Measurements from ENCODE around the gene SPANXN4.

SPANXN4 gene, protein sequence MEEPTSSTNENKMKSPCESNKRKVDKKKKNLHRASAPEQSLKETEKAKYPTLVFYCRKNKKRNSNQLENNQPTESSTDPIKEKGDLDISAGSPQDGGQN

DNA sequence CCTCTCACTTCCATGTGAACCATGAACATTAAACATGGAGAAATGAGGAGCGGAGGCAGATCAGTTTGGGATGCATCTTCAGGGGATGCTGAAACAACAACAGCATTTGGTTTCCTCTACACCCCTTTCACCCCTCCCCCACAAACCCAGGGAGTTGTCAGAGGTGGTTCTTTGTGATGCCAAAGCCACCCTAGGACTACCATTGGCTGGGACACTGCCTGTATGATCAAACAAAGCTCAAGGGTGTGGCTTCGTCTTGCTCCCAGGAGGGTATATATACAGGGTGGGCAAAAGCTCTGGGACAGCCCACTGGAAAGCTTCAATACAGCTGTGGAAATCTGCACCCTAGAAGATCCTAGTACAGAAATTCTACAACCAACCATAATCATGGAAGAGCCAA is at the start of gene SPANXN4:
SPANXN4 (plus strand) TSS at position 301 of the 400 bp plus-strand sequence; CDS start at position 388, 87 bp downstream.
- Histone ChIP-seq H3K9ac (ENCODE audit: low read length in 5 of 5) (no peak within 1 kb of the TSS), H3K4me1 (ENCODE audit: control insufficient read depth in 5 of 5, insufficient read depth in 5 of 5, low read length in 5 of 5) (no peaks in the 10 kb centered on the region), H3K27me3 (ENCODE audit: control insufficient read depth in 5 of 5, insufficient read depth in 4 of 5, low read length in 5 of 5) (no peaks in the 10 kb centered on the region), H3K27ac (ENCODE audit: low read depth, low read length) (no peak within 1 kb of the TSS), H3K4me3 (ENCODE audit: low read depth in 1 of 5, low read length in 5 of 5) (no peak within 1 kb of the TSS), H3K9me3 (ENCODE audit: control insufficient read depth in 5 of 5, low read length in 5 of 5) (no peaks in the 10 kb centered on the region), H3K36me3 (ENCODE audit: control insufficient read depth in 5 of 5, insufficient read depth in 5 of 5, low read length in 5 of 5) (no peaks in the 10 kb centered on the region)

DNA sequence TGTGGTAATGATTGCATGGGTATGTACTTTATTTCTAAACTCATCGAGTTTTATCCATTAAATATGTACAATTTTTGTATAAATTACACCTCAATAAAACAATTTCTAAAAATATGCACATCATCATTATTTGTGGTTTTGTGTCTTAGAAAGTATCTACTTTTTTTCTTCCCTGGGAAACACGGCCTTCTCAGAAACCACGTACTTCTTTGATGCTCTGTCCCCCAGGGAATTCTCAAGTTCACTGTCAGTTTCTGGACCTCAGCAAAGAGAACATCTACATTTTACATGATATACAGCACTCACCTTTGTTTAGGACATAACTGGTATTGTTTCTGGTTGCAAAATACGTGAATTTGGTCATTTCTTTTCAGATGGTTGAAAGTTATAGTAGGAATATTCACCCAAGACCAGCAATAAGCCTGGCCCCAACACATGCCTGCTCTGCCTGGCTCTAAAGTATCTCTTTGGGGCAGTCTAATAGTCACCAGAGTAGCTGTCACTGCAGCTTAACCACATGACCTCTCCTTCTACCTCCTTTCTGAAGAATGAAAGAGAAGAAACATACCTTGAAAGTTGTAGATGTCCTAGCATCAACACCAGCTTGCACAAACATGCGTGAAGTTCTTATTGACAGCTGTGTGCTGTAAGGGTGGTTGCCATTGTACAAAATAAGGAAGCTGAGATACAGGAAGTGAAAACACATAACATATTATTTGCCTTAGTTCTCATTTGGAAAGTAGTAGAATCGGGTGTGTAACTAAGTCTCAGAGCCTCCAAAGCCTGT is 48.4 kb upstream of the SPANXN4 start:
- Histone ChIP-seq H3K36me3 (ENCODE audit: control insufficient read depth in 5 of 5, insufficient read depth in 5 of 5, low read length in 5 of 5) (no peaks in the 10 kb centered on the region), H3K9ac (ENCODE audit: low read length in 5 of 5) (no peak overlapping the region), H3K27me3 (ENCODE audit: control insufficient read depth in 5 of 5, insufficient read depth in 4 of 5, low read length in 5 of 5) (no peaks in the 10 kb centered on the region), H3K27ac (ENCODE audit: low read depth, low read length) (no peak overlapping the region), H3K9me3 (ENCODE audit: control insufficient read depth in 5 of 5, low read length in 5 of 5) (peaks cover 0 to 3% (median 0%) of the 10 kb centered on the region in 5 donors), H3K4me3 (ENCODE audit: low read depth in 1 of 5, low read length in 5 of 5) (no peak overlapping the region), H3K4me1 (ENCODE audit: control insufficient read depth in 5 of 5, insufficient read depth in 5 of 5, low read length in 5 of 5) (no peaks in the 10 kb centered on the region)

DNA sequence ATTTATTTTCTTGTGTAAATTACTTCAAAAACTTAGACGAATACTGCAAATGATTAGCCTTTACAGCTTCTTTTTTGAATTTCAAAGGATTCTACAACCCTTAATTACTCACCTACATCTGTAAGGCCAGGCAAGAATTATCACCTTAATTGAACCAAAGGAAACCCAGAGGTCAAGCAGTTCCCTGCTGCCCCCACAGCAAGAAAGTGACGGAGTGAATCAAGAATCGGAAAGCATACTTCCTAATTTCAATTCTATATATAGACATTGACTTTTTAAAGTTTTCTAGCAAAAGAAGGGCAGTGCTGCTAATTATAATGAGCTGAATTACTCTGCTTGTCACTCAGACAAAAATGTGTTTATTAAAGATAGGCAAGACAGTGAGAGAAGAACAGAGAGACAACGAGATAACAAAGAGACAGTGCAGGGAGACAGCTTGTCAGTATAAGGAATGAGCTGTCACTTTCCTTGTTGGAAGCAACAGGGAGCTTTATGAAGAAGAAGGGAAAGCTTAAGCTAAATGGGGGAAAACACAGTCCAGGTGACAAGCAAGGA is 47.5 kb upstream of the SPANXN4 start:
- Histone ChIP-seq H3K27me3 (ENCODE audit: control insufficient read depth in 5 of 5, insufficient read depth in 4 of 5, low read length in 5 of 5) (no peaks in the 10 kb centered on the region), H3K9me3 (ENCODE audit: control insufficient read depth in 5 of 5, low read length in 5 of 5) (peaks cover 0 to 3% (median 0%) of the 10 kb centered on the region in 5 donors), H3K9ac (ENCODE audit: low read length in 5 of 5) (no peak overlapping the region), H3K36me3 (ENCODE audit: control insufficient read depth in 5 of 5, insufficient read depth in 5 of 5, low read length in 5 of 5) (no peaks in the 10 kb centered on the region), H3K4me3 (ENCODE audit: low read depth in 1 of 5, low read length in 5 of 5) (no peak overlapping the region), H3K27ac (ENCODE audit: low read depth, low read length) (no peak overlapping the region), H3K4me1 (ENCODE audit: control insufficient read depth in 5 of 5, insufficient read depth in 5 of 5, low read length in 5 of 5) (no peaks in the 10 kb centered on the region)

DNA sequence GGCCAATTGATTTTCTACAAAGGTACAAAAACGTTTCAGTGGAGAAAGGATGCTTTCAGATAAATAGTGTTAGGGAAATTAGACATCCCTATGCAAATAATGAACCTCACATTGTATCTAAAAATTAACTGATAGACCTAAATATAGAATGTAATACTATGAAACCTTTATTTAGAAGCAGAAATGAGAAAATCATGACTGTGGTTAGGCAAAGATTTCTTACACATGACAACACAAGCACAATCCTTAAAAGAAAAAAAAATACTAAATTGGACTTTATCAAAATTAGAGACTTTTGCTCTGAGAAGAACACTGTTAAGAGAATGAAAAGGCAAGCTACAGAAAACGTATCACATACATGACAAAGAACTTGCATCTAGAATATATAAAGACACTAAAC is 43.0 kb upstream of the SPANXN4 start:
- H3K27ac ChIP-seq (ENCODE audit: low read depth, low read length) = no peak overlapping the region
- peaks cover 0 to 8% (median 0%) of the 10 kb centered on the region in 5 donors for H3K9me3 ChIP-seq (ENCODE audit: control insufficient read depth in 5 of 5, low read length in 5 of 5)
- H3K9ac ChIP-seq (ENCODE audit: low read length in 5 of 5) = no peak overlapping the region
- H3K4me1 ChIP-seq (ENCODE audit: control insufficient read depth in 5 of 5, insufficient read depth in 5 of 5, low read length in 5 of 5) = no peaks in the 10 kb centered on the region
- no peak overlapping the region for H3K4me3 ChIP-seq (ENCODE audit: low read depth in 1 of 5, low read length in 5 of 5)
- no peaks in the 10 kb centered on the region for H3K36me3 ChIP-seq (ENCODE audit: control insufficient read depth in 5 of 5, insufficient read depth in 5 of 5, low read length in 5 of 5)
- H3K27me3 ChIP-seq (ENCODE audit: control insufficient read depth in 5 of 5, insufficient read depth in 4 of 5, low read length in 5 of 5) = no peaks in the 10 kb centered on the region

DNA sequence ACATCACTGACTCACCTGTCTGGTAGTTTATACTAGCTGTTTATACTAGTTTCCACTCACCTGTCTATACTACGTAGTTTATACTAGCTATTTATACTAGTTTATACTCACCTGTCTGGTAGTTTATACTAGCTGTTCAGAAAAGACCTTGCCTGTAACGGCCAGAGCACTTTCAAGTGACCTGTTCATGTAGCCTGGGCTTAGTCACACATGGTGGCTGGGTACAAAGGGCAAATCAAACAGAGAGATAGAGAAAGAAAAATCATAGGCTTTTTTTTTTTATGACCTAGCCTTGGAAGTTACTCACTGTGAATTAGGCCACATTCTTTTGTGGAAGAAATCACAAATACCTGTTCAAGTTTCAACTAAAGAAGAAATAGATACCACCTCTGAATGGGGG is 30.7 kb upstream of the SPANXN4 start:
- H3K36me3 ChIP-seq (ENCODE audit: control insufficient read depth in 5 of 5, insufficient read depth in 5 of 5, low read length in 5 of 5) = no peaks in the 10 kb centered on the region
- H3K4me3 ChIP-seq (ENCODE audit: low read depth in 1 of 5, low read length in 5 of 5) = no peak overlapping the region
- H3K9me3 ChIP-seq (ENCODE audit: control insufficient read depth in 5 of 5, low read length in 5 of 5) = peaks cover 0 to 6% (median 3%) of the 10 kb centered on the region in 5 donors
- no peak overlapping the region for H3K9ac ChIP-seq (ENCODE audit: low read length in 5 of 5)
- H3K27me3 ChIP-seq (ENCODE audit: control insufficient read depth in 5 of 5, insufficient read depth in 4 of 5, low read length in 5 of 5) = no peaks in the 10 kb centered on the region
- H3K27ac ChIP-seq (ENCODE audit: low read depth, low read length) = no peak overlapping the region
- H3K4me1 ChIP-seq (ENCODE audit: control insufficient read depth in 5 of 5, insufficient read depth in 5 of 5, low read length in 5 of 5) = no peaks in the 10 kb centered on the region

DNA sequence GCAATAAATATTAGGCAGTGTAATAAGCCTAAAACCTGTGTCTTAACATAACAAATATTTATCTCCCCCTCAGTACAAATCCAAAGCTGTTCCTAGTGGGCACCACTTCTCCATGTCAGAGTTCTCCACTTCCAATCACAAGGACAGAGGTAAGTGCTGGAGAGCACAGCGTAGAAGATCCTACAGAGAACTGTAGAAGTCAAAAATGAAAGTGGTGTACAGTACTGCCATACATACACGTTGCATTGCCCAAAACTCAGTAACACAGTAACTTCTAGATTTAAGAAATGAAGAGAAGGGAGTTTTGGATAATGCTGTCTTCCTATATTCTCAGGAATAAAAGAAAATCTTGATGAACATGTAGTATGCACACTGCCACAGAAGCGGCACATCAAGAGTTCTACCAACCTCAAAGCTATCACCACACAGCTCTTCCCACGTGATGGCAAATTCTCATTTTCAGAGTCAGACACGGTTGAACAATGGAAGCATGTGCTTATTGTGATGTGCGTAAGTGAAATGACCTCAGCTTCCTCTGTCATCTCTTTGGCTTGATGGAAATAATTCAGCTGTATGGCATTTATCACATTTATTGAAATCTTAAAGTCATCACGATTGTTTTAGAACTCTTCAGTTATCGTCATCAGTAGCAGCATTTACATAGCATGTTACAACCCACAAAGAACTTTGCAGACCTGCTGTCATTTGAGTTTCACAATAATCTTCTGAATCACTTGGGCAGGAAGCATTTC is 27.1 kb upstream of the SPANXN4 start:
- peaks cover 0 to 6% (median 3%) of the 10 kb centered on the region in 5 donors for H3K9me3 ChIP-seq (ENCODE audit: control insufficient read depth in 5 of 5, low read length in 5 of 5)
- H3K36me3 ChIP-seq (ENCODE audit: control insufficient read depth in 5 of 5, insufficient read depth in 5 of 5, low read length in 5 of 5) = no peaks in the 10 kb centered on the region
- no peak overlapping the region for H3K9ac ChIP-seq (ENCODE audit: low read length in 5 of 5)
- no peaks in the 10 kb centered on the region for H3K27me3 ChIP-seq (ENCODE audit: control insufficient read depth in 5 of 5, insufficient read depth in 4 of 5, low read length in 5 of 5)
- no peaks in the 10 kb centered on the region for H3K4me1 ChIP-seq (ENCODE audit: control insufficient read depth in 5 of 5, insufficient read depth in 5 of 5, low read length in 5 of 5)
- H3K27ac ChIP-seq (ENCODE audit: low read depth, low read length) = no peak overlapping the region
- H3K4me3 ChIP-seq (ENCODE audit: low read depth in 1 of 5, low read length in 5 of 5) = no peak overlapping the region

DNA sequence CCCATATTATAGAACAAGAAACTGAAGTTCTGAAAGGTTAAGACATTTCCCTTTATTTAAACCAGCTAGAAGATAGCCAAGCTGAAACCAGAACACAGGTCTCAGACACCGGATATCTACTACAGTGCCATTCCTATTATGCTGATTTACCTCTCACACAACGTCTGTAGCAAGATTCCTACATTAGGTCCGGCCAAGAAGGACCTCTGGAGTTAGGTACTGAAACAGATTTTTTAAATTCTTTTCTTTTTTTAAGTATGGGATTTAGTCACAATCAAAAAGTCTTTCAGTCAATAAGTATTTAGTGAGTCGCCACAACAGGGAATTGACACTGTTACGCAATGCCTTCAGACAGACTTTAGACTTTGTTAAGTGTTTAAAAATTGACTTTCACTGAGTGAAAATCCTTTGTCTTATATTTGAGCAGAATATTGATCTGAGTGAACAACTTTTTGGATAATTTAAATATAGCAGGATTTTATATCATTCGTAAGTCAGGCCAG is 26.5 kb upstream of the SPANXN4 start:
- Histone ChIP-seq H3K4me1 (ENCODE audit: control insufficient read depth in 5 of 5, insufficient read depth in 5 of 5, low read length in 5 of 5) (no peaks in the 10 kb centered on the region), H3K9me3 (ENCODE audit: control insufficient read depth in 5 of 5, low read length in 5 of 5) (peaks cover 0 to 6% (median 3%) of the 10 kb centered on the region in 5 donors)

DNA sequence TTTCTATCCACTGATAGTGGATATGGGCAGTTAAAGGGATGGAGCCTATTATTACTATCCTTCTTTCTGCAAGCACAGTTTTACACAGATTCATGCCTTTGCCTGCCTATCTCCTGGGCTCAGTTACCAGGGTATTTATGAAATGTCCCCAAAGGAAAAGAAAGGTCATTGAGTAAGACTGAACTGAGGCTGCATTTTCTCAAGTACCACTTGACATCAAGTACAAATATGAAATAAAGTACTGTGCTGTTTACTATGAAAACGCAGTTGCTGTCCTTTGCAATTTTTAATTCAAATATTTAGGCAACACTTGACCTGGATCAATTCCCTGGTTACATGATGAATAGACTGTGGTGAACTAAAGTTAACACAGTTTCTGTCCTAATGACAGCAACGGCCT is 23.5 kb upstream of the SPANXN4 start:
- Histone ChIP-seq H3K27ac (ENCODE audit: low read depth, low read length) (no peak overlapping the region), H3K9me3 (ENCODE audit: control insufficient read depth in 5 of 5, low read length in 5 of 5) (no peaks in the 10 kb centered on the region), H3K4me3 (ENCODE audit: low read depth in 1 of 5, low read length in 5 of 5) (no peak overlapping the region), H3K4me1 (ENCODE audit: control insufficient read depth in 5 of 5, insufficient read depth in 5 of 5, low read length in 5 of 5) (no peaks in the 10 kb centered on the region), H3K9ac (ENCODE audit: low read length in 5 of 5) (no peak overlapping the region), H3K36me3 (ENCODE audit: control insufficient read depth in 5 of 5, insufficient read depth in 5 of 5, low read length in 5 of 5) (no peaks in the 10 kb centered on the region), H3K27me3 (ENCODE audit: control insufficient read depth in 5 of 5, insufficient read depth in 4 of 5, low read length in 5 of 5) (no peaks in the 10 kb centered on the region)

More for the DNA sequence above, 26.5 kb upstream of the SPANXN4 start:
- no peaks in the 10 kb centered on the region for H3K27me3 ChIP-seq (ENCODE audit: control insufficient read depth in 5 of 5, insufficient read depth in 4 of 5, low read length in 5 of 5)
- H3K36me3 ChIP-seq (ENCODE audit: control insufficient read depth in 5 of 5, insufficient read depth in 5 of 5, low read length in 5 of 5) = no peaks in the 10 kb centered on the region
- H3K27ac ChIP-seq (ENCODE audit: low read depth, low read length) = no peak overlapping the region
- no peak overlapping the region for H3K9ac ChIP-seq (ENCODE audit: low read length in 5 of 5)
- H3K4me3 ChIP-seq (ENCODE audit: low read depth in 1 of 5, low read length in 5 of 5) = no peak overlapping the region

DNA sequence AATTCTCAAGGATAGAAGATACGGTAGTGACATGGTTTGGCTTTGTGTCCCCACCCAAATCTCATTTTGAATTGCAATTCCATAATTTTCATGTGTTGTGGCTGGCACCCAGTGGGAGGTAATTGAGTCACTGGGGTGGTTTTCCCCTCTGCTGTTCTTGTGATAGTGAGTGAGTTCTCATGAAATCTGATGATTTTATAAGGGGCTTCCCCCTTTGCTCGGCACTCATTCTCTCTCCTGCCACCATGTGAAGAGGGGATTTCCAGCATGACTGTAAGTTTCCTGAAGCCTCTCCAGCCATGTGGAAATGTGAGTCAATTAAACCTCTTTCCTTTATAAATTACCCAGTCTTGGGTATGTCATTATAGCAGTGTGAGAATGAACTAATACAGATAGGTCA is 8.5 kb upstream of the SPANXN4 start:
- no peaks in the 10 kb centered on the region for H3K4me1 ChIP-seq (ENCODE audit: control insufficient read depth in 5 of 5, insufficient read depth in 5 of 5, low read length in 5 of 5)

DNA sequence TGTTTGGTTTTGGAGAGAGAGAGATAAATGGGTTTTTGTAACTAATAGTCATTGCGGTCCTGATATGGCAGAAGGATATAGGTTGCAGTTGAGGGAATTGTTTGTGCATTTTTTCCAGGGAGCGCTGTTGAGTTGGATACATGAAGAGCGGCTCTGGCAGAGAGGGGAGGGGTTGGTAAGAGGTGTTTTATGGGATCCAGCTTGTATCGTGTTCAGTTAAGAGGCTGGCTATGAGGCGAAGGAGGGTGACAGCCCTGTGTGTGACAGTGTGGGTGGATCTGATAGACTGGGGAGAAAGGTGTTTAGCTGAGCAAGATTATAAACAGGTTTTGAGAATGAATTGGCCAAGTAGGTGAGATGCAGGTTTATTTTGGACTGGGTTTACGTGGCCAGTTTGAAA is 1.5 kb downstream of the SPANXN4 start:
- Histone ChIP-seq H3K27me3 (ENCODE audit: control insufficient read depth in 5 of 5, insufficient read depth in 4 of 5, low read length in 5 of 5) (no peaks in the 10 kb centered on the region), H3K27ac (ENCODE audit: low read depth, low read length) (no peak overlapping the region), H3K9me3 (ENCODE audit: control insufficient read depth in 5 of 5, low read length in 5 of 5) (no peaks in the 10 kb centered on the region), H3K36me3 (ENCODE audit: control insufficient read depth in 5 of 5, insufficient read depth in 5 of 5, low read length in 5 of 5) (no peaks in the 10 kb centered on the region), H3K9ac (ENCODE audit: low read length in 5 of 5) (no peak overlapping the region), H3K4me1 (ENCODE audit: control insufficient read depth in 5 of 5, insufficient read depth in 5 of 5, low read length in 5 of 5) (no peaks in the 10 kb centered on the region), H3K4me3 (ENCODE audit: low read depth in 1 of 5, low read length in 5 of 5) (no peak overlapping the region)

More for the DNA sequence above, 8.5 kb upstream of the SPANXN4 start:
- H3K27me3 ChIP-seq (ENCODE audit: control insufficient read depth in 5 of 5, insufficient read depth in 4 of 5, low read length in 5 of 5) = no peaks in the 10 kb centered on the region
- H3K9ac ChIP-seq (ENCODE audit: low read length in 5 of 5) = no peak overlapping the region
- H3K27ac ChIP-seq (ENCODE audit: low read depth, low read length) = no peak overlapping the region
- peaks cover 0 to 7% (median 0%) of the 10 kb centered on the region in 5 donors for H3K9me3 ChIP-seq (ENCODE audit: control insufficient read depth in 5 of 5, low read length in 5 of 5)
- H3K36me3 ChIP-seq (ENCODE audit: control insufficient read depth in 5 of 5, insufficient read depth in 5 of 5, low read length in 5 of 5) = no peaks in the 10 kb centered on the region
- H3K4me3 ChIP-seq (ENCODE audit: low read depth in 1 of 5, low read length in 5 of 5) = no peak overlapping the region
